H9 (cell line): ENCODE measurements around the gene SLC24A3. TPM values are rescaled to one million over a fixed set of nuclear protein-coding genes. Genes with fewer than 3 reads are reported as not detected.

ENCODE experiments used
- DNase-seq: peaks from one replicate; pipeline ENCODE4 v3.0.0-alpha.2; 2017
- H2AFZ ChIP-seq: one replicate; pipeline ENCODE4 v1.6.1; 2013; ENCODE audit warnings: mild to moderate bottlenecking, low read length, control low read depth, moderate library complexity
- H2AK5ac ChIP-seq: 2 replicates; pipeline ENCODE4 v1.6.1; 2013; ENCODE audit warnings: low read length, control low read depth, mixed read lengths; ENCODE audit not compliant: insufficient read length
- H2BK120ac ChIP-seq: one replicate; pipeline ENCODE4 v1.6.1; 2013; ENCODE audit warnings: low read depth, mild to moderate bottlenecking, low read length, control low read depth, inconsistent platforms; ENCODE audit not compliant: poor library complexity, severe bottlenecking
- H2BK12ac ChIP-seq: 2 replicates; pipeline ENCODE4 v1.6.1; 2013; ENCODE audit warnings: low read length, control low read depth, mixed read lengths, low read depth; ENCODE audit not compliant: insufficient read length
- H2BK15ac ChIP-seq: 2 replicates; pipeline ENCODE4 v1.6.1; 2013; ENCODE audit warnings: low read depth, low read length, control low read depth
- H2BK20ac ChIP-seq: one replicate; pipeline ENCODE4 v1.6.1; 2013; ENCODE audit warnings: low read depth, mild to moderate bottlenecking, low read length, control low read depth, inconsistent platforms; ENCODE audit not compliant: poor library complexity, severe bottlenecking
- H2BK5ac ChIP-seq: 2 replicates; pipeline ENCODE4 v1.6.1; 2013; ENCODE audit warnings: low read length, control low read depth, mixed read lengths; ENCODE audit not compliant: insufficient read length
- H3K14ac ChIP-seq: 2 replicates; pipeline ENCODE4 v1.6.1; 2013; ENCODE audit warnings: low read length, control low read depth; ENCODE audit not compliant: insufficient read depth
- H3K18ac ChIP-seq: 2 replicates; pipeline ENCODE4 v1.6.1; 2013; ENCODE audit warnings: low read depth, mild to moderate bottlenecking, mixed read lengths, low read length, control low read depth; ENCODE audit not compliant: insufficient read length
- H3K23ac ChIP-seq: 2 replicates; pipeline ENCODE4 v1.6.1; 2013; ENCODE audit warnings: low read length, control low read depth, mixed read lengths, low read depth; ENCODE audit not compliant: insufficient read length
- H3K23me2 ChIP-seq: 2 replicates; pipeline ENCODE4 v1.6.1; 2013; ENCODE audit warnings: low read depth, mild to moderate bottlenecking, mixed read lengths, low read length, control low read depth; ENCODE audit not compliant: insufficient read length, poor library complexity, severe bottlenecking
- H3K27ac ChIP-seq: 2 replicates; pipeline ENCODE4 v1.5.1; 2013; ENCODE audit warnings: low read length, control low read depth, mixed read lengths, low read depth; ENCODE audit not compliant: insufficient read length
- H3K27me3 ChIP-seq: 2 replicates; pipeline ENCODE4 v1.6.1; 2013; ENCODE audit warnings: low read length, control low read depth, inconsistent platforms; ENCODE audit not compliant: insufficient read depth
- H3K4ac ChIP-seq: 2 replicates; pipeline ENCODE4 v1.6.1; 2013; ENCODE audit warnings: low read depth, mild to moderate bottlenecking, control low read depth, inconsistent platforms, low read length, moderate library complexity
- H3K4me1 ChIP-seq: 2 replicates; pipeline ENCODE4 v1.6.1; 2013; ENCODE audit warnings: low read length, control low read depth, inconsistent platforms; ENCODE audit not compliant: insufficient read depth
- H3K4me2 ChIP-seq: 2 replicates; pipeline ENCODE4 v1.6.1; 2013; ENCODE audit warnings: low read length, control low read depth, mixed read lengths; ENCODE audit not compliant: insufficient read length, insufficient read depth
- H3K56ac ChIP-seq: 2 replicates; pipeline ENCODE4 v1.6.1; 2013; ENCODE audit warnings: low read depth, mild to moderate bottlenecking, mixed read lengths, low read length, control low read depth; ENCODE audit not compliant: insufficient read length
- H3K79me1 ChIP-seq: 2 replicates; pipeline ENCODE4 v1.6.1; 2013; ENCODE audit warnings: low read depth, mild to moderate bottlenecking, moderate library complexity, low read length, control low read depth, inconsistent platforms; ENCODE audit not compliant: insufficient read depth, poor library complexity, severe bottlenecking
- H3K79me2 ChIP-seq: 2 replicates; pipeline ENCODE4 v1.6.1; 2013; ENCODE audit warnings: low read length, control low read depth, inconsistent platforms; ENCODE audit not compliant: insufficient read depth
- H3K9ac ChIP-seq: 2 replicates; pipeline ENCODE4 v1.6.1; 2013; ENCODE audit warnings: low read length, control low read depth, mixed read lengths; ENCODE audit not compliant: insufficient read length; ENCODE audit errors: extremely low read depth
- H3K9me3 ChIP-seq: one replicate; pipeline ENCODE4 v1.6.1; 2013; ENCODE audit warnings: low read depth, low read length, inconsistent platforms; ENCODE audit not compliant: control insufficient read depth
- H3T11ph ChIP-seq: one replicate; pipeline ENCODE4 v1.6.1; 2013; ENCODE audit warnings: mild to moderate bottlenecking, low read length, control low read depth, inconsistent platforms
- H4K20me1 ChIP-seq: one replicate; pipeline ENCODE4 v1.6.1; 2013; ENCODE audit not compliant: control insufficient read depth, insufficient read length, insufficient read depth
- H4K5ac ChIP-seq: 2 replicates; pipeline ENCODE4 v1.6.1; 2013; ENCODE audit warnings: low read depth, mild to moderate bottlenecking, mixed read lengths, low read length, control low read depth; ENCODE audit not compliant: insufficient read length
- H4K8ac ChIP-seq: replicated peaks from 2 replicates; pipeline ENCODE4 v1.6.1; 2013; ENCODE audit warnings: low read length, control low read depth, mixed read lengths, low read depth; ENCODE audit not compliant: insufficient read length
- H4K91ac ChIP-seq: 2 replicates; pipeline ENCODE4 v1.6.1; 2013; ENCODE audit warnings: low read depth, mild to moderate bottlenecking, moderate library complexity, mixed read lengths, low read length, control low read depth; ENCODE audit not compliant: insufficient read length
- H3K27ac Mint-ChIP-seq, 3 experiments: 2 replicates in 2 of 3; 3 replicates in 1 of 3; pipeline ENCODE4 v1.8.0; 2020 to 2021; ENCODE audit warnings: mixed read lengths in 3 of 3, mild to moderate bottlenecking in 1 of 3, moderate library complexity in 1 of 3
- H3K27me3 Mint-ChIP-seq: 2 replicates; pipeline ENCODE4 v1.8.0; 2021; ENCODE audit warnings: low read depth, mild to moderate bottlenecking, moderate library complexity, mixed read lengths
- H3K36me3 Mint-ChIP-seq, 3 experiments: 2 replicates in 2 of 3; 3 replicates in 1 of 3; pipeline ENCODE4 v1.8.0; 2020 to 2021; ENCODE audit warnings: low read depth in 3 of 3, mixed read lengths in 3 of 3; ENCODE audit not compliant: insufficient read depth in 1 of 3
- H3K4me1 Mint-ChIP-seq, 2 experiments: 2 replicates each; pipeline ENCODE4 v1.8.0; 2020; ENCODE audit warnings: mixed read lengths in 2 of 2
- H3K4me3 Mint-ChIP-seq, 2 experiments: 2 replicates in 1 of 2; 3 replicates in 1 of 2; pipeline ENCODE4 v1.8.0; 2020 to 2021; ENCODE audit warnings: mild to moderate bottlenecking in 2 of 2, mixed read lengths in 2 of 2, moderate library complexity in 1 of 2
- H3K9me3 Mint-ChIP-seq, 2 experiments: 2 replicates in 1 of 2; 3 replicates in 1 of 2; pipeline ENCODE4 v1.8.0; 2020; ENCODE audit warnings: mild to moderate bottlenecking in 2 of 2, mixed read lengths in 2 of 2, moderate library complexity in 1 of 2
- total RNA-seq: library from RNA; stranded (reverse); gene quantifications from 2 replicates; pipeline ENCODE4 v1.2.1, GENCODE V29; 2021
- TF ChIP-seq, protein P1 (sequence below): fragments of 200-600 bp; sonication (generic); conservative IDR thresholded peaks from 3 replicates; pipeline ENCODE4 v1.8.0; 2021; ENCODE audit warnings: antibody characterized with exemption, mild to moderate bottlenecking

The SLC24A3 gene
- total RNA-seq, 1 experiment from 2014 or later: 0.83 TPM

DNA sequence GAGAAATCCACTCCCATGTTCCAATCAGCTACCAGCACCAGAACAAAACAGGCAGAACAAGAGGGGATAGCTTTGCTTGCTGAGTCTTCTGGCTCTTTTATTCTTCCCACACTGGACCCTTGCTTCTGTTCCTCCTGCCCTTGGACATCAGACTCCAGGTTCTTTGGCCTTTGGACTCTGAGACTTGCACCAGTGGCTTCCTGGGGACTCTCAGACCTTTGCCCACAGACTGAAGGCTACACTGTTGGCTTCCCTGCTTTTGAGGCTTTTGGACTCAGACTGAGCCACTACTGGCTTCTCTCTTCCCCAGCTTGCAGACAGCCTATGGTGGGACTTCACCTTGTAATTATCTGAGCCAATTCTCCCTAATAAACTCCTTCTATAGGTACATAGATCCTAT is 403.2 kb downstream of the SLC24A3 start:
- no peak overlapping the region for H2BK15ac ChIP-seq
- H2AFZ ChIP-seq: no peak overlapping the region
- H2BK20ac ChIP-seq: no peak overlapping the region
- peaks cover 0 to 5% (median 0%) of the 10 kb centered on the region in 3 experiments; a peak in 2 of 7 replicates for H3K36me3 Mint-ChIP-seq
- H3K18ac ChIP-seq: no peak overlapping the region
- no peak overlapping the region for H3K4me2 ChIP-seq
- TF ChIP-seq, protein P1, sequence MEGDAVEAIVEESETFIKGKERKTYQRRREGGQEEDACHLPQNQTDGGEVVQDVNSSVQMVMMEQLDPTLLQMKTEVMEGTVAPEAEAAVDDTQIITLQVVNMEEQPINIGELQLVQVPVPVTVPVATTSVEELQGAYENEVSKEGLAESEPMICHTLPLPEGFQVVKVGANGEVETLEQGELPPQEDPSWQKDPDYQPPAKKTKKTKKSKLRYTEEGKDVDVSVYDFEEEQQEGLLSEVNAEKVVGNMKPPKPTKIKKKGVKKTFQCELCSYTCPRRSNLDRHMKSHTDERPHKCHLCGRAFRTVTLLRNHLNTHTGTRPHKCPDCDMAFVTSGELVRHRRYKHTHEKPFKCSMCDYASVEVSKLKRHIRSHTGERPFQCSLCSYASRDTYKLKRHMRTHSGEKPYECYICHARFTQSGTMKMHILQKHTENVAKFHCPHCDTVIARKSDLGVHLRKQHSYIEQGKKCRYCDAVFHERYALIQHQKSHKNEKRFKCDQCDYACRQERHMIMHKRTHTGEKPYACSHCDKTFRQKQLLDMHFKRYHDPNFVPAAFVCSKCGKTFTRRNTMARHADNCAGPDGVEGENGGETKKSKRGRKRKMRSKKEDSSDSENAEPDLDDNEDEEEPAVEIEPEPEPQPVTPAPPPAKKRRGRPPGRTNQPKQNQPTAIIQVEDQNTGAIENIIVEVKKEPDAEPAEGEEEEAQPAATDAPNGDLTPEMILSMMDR: no peak
- H3K79me2 ChIP-seq: no peaks in the 10 kb centered on the region
- no peaks in the 10 kb centered on the region for H4K20me1 ChIP-seq
- H3K27ac Mint-ChIP-seq: no peak overlapping the region
- H3K4ac ChIP-seq: no peak overlapping the region
- H3K9ac ChIP-seq: no peak overlapping the region
- no peak overlapping the region for H3K23ac ChIP-seq
- H3K4me3 Mint-ChIP-seq: no peak overlapping the region
- H2AK5ac ChIP-seq: no peak overlapping the region
- peaks cover 8% of the 10 kb centered on the region; the same call in 1 of the 2 replicates for H3K4me1 ChIP-seq
- no peak overlapping the region for H4K5ac ChIP-seq
- H3K27ac ChIP-seq: no peak overlapping the region
- no peaks in the 10 kb centered on the region for H3K23me2 ChIP-seq
- H2BK5ac ChIP-seq: no peak overlapping the region
- no peaks in the 10 kb centered on the region for H3K9me3 ChIP-seq
- no peaks in the 10 kb centered on the region for H3K79me1 ChIP-seq
- no peaks in the 10 kb centered on the region; the same call in 1 of the 2 replicates for H3K27me3 ChIP-seq
- no peak overlapping the region for H4K91ac ChIP-seq
- peaks cover 17% of the 10 kb centered on the region for H3K27me3 Mint-ChIP-seq
- H3K4me1 Mint-ChIP-seq: peaks cover 21 to 25% of the 10 kb centered on the region in 2 experiments
- H2BK120ac ChIP-seq: no peak overlapping the region
- H3K56ac ChIP-seq: no peak overlapping the region
- no peak for DNase-seq
- no peak overlapping the region for H3T11ph ChIP-seq
- H3K9me3 Mint-ChIP-seq: no peaks in the 10 kb centered on the region
- H4K8ac ChIP-seq: no peak overlapping the region
- no peak overlapping the region for H2BK12ac ChIP-seq
- no peak overlapping the region for H3K14ac ChIP-seq
